Cardiac fibroblast (primary cell): ENCODE measurements around the gene HS3ST3B1.

Experiments used
- DNase-seq, 2 donors: peaks; one replicate each; pipeline versions ENCODE4 v3.0.0 to v3.0.0-alpha.2; 2010; ENCODE audit warnings: low read depth in 2 of 2
- H3K4me3 ChIP-seq, 2 donors: replicated peaks in 1 of 2; 1 replicate in 1 of 2; 2 replicates in 1 of 2; pipeline ENCODE4 v1.5.1; 2011; ENCODE audit warnings: low read depth in 2 of 2, low read length in 2 of 2, mild to moderate bottlenecking in 2 of 2, moderate library complexity in 1 of 2
- CTCF ChIP-seq: IDR thresholded peaks from one replicate; pipeline ENCODE4 v1.5.1; 2011; ENCODE audit warnings: low read depth, mild to moderate bottlenecking, low read length, inconsistent platforms

Gene HS3ST3B1

GRCh38 chr17:14361470-14361869 lies 60.6 kb downstream of the HS3ST3B1 start:
- H3K4me3 ChIP-seq: no peak overlapping the region
- DNase-seq: no peak

DNA sequence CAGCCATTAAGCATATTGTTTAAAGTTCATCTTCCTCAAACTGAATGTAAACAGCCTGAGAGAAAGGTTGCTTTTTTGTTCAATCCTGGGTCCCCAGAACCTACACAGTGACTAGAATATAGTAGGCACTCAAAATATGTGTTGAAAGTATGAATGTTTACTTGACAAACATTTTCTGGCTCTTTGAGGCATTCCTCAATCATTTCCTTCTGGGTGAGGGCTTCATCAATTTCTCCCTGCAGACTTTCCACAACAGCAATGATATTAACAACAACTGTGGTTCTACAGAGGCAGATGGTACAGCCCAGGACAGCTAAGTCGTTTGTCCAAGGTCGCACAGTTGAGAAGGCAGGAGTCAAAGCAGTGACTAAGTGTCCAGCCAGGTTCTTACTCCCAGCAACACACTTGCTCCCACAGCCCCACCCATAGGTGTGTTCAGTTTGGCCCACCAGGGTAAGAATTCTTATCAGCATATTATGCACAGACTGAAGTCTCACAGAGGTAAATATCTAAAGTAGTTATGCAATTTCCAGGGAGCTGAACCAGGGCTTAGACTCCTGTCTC lies 61.1 kb downstream of the HS3ST3B1 start:
- no peak overlapping the region for H3K4me3 ChIP-seq
- TF ChIP-seq CTCF: no peak
- no peak for DNase-seq

More at GRCh38 chr17:14361470-14361869, 60.6 kb downstream of the HS3ST3B1 start:
- no peak for TF ChIP-seq CTCF

- no peak for TF ChIP-seq CTCF
- no peak overlapping the region for H3K4me3 ChIP-seq
- no peak for DNase-seq
Observed at GRCh38 chr17:14366199-14366598, 65.3 kb downstream of the HS3ST3B1 start.

DNA sequence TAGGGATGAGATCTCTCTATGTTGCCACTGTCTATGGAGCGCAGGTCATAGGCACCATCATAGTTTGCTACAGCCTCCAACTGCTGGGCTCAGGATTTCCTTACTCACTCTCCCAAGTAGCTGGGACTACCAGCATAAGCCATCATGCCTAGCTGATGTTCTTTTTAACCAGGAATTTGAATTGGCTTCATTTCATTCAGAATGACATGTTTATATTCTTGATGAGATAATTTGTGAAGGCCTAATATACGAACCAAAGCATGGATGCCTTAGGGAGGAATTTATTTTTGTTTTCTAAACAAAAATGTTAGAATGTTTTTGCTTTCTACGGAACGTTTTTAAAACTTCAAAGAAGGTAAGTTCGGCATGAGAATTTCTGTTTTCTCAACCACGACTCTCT lies 71.6 kb downstream of the HS3ST3B1 start:
- DNase-seq: no peak
- no peak for TF ChIP-seq CTCF
- no peak overlapping the region for H3K4me3 ChIP-seq

- no peak for TF ChIP-seq CTCF
- no peak overlapping the region for H3K4me3 ChIP-seq
- DNase-seq: no peak
Observed at GRCh38 chr17:14372905-14373613, 72.2 kb downstream of the HS3ST3B1 start.

- no peak overlapping the region for H3K4me3 ChIP-seq
- DNase-seq: peak; percentile 23 to 80
- TF ChIP-seq CTCF: no peak
Observed at GRCh38 chr17:14373614-14374259, 72.9 kb downstream of the HS3ST3B1 start.
